Motor neuron (in vitro differentiated cells): ENCODE results near the gene ZFAND2A. TPM values are rescaled to one million over a fixed set of nuclear protein-coding genes. Genes with fewer than 3 reads are reported as not detected.

Source experiments
- ATAC-seq, 8 experiments: fragments of 200-7000 bp; cut with Tn5 transposase; replicated peaks in 6 of 8; 2 replicates each; pipeline ENCODE4 v1.8.0; 2021; ENCODE audit warnings: mild to moderate bottlenecking in 8 of 8, moderate library complexity in 8 of 8
- H3K27ac ChIP-seq, 2 donors: fragments of 250-450 bp; sonication (Bioruptor Pico); 2 replicates each; pipeline ENCODE4 v1.9.0; 2021; ENCODE audit warnings: antibody characterized with exemption in 2 of 2, mild to moderate bottlenecking in 2 of 2, moderate library complexity in 1 of 2
- H3K4me1 ChIP-seq, 2 donors: fragments of 250-450 bp; sonication (Bioruptor Pico); replicated peaks in 1 of 2; 2 replicates each; pipeline ENCODE4 v1.6.1; 2021; ENCODE audit warnings: antibody characterized with exemption in 2 of 2, mild to moderate bottlenecking in 2 of 2, moderate library complexity in 1 of 2
- H3K4me3 ChIP-seq, 5 donors: fragments of 250-450 bp; sonication (Bioruptor Pico); 2 replicates each; pipeline ENCODE4 v1.9.0; 2021; ENCODE audit warnings: antibody characterized with exemption in 5 of 5, mild to moderate bottlenecking in 5 of 5, moderate library complexity in 4 of 5
- WGBS, 10 experiments: fragments of 450-650 bp; shearing (Covaris generic); methylation state at CpG; one replicate each; pipeline ENCODE4 v1.0.0; 2022; 5-methylcytosine and 5-hydroxymethylcytosine counted together
- in situ Hi-C, 9 experiments: fragments of 400-800 bp; cut with MboI; loops; one replicate each; pipeline ENCODE4 v1.15.0; 2021; ENCODE audit warnings: low sequenced_read_pairs in 9 of 9, low pct_unique_long_range_greater_than_20kb in 2 of 9; ENCODE audit not compliant: unreplicated experiment in 9 of 9
- total RNA-seq, 8 experiments: library from RNA; unstranded; fragments of 300-600 nt; gene quantifications; 2 replicates each; pipeline versions ENCODE4 v1.2.3 to v1.2.4, GENCODE V29; 2022

The ZFAND2A gene
- total RNA-seq, 8 experiments from 2014 or later = 14.7 to 68.5 (median 41.3) TPM

DNA sequence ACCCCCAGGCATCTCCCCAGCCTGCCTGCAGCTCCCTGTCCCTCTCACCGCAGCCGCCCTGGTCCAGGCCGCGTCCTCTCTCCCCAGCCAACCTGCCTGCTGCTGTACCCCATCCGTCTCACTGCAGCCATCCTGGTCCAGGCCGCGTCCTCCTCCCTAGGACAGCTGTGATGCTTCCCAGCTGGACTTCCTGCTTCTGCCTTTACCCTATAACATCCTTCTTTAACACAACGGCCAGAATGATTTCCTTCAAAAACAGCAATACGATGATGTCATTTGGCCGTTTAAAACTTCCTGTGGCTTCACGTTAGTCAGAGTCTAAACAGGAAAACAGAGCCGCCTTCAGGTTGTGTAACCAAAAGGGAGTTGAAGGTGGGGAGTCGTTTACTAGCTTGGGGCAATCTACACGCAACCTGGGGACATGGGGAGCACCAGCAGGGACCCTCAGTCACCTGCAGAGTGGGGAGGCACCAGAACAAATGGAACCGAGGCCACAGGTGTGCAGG, 32.2 kb upstream of the ZFAND2A start:
- no peak for ATAC-seq
- Histone ChIP-seq H3K4me1 (no peaks in the 10 kb centered on the region), H3K27ac (no peak overlapping the region), H3K4me3 (no peak overlapping the region)
- in situ Hi-C loops = no loop called here
- WGBS, 10 experiments = 33 to 70% (median 40%) methylated on average over 3 to 11 of the region's 15 CpGs; no CpG with 5 or more reads in 3 of the 10 experiments

DNA sequence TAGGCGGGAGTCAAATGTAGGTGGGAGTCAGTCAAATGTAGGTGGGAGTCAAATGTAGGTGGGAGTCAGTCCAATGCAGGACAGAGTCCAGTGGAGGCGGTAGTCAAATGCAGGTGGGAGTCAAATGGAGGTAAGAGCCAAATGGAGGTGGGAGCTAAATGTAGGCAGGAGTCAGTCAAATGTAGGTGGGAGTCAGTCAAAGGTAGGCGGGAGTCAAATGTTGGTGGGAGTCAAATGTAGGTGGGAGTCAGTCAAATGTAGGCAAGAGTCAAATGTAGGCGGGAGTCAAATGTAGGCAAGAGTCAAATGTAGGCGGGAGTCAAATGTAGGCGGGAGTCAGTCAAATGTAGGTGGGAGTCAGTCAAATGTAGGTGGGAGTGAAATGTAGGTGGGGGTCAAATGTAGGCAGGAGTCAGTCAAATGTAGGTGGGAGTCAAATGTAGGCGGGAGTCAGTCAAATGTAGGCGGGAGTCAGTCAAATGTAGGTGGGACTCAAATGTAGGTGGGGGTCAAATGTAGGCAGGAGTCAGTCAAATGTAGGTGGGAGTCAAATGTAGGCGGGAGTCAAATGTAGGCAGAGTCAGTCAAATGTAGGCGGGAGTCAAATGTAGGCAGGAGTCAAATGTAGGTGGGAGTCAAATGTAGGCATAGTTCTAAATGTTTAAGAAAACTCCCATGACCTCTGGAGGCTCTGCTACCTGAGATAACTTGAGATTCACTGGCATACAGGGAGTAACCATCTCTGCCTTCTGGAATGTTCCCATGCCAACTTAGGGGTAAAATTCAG, 30.2 kb upstream of the ZFAND2A start:
- in situ Hi-C loops = no loop called here
- 57 to 93% (median 82%) methylated on average over 2 to 10 of the region's 10 CpGs for WGBS, 10 experiments

DNA sequence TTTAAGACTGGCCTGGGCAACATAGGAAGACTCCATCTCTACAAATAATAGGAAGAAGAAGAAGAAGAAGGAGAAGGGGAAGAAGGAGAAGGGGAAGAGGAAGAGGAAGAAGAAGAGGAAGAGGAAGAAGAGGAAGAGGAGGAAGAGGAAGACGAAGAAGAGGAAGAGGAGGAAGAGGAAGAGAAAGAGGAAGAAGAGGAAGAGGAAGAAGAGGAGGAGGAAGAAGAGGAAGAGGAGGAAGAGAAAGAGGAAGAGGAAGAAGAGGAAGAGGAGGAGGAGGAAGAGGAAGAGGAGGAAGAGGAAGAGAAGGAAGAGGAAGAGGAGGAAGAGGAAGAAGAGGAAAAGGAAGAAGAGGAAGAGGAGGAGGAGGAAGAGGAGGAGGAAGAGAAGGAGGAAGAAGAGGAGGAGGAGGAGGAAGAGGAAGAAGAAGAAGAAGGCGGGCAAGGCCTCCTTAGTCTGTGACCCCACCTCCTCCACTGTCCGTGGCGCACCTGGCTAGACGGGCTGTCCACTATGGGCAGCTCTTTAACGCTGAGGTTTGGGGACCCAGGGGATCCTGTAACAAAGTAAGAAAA, 28.8 kb upstream of the ZFAND2A start:
- no peak overlapping the region for H3K27ac ChIP-seq
- in situ Hi-C loops = no loop called here
- H3K4me1 ChIP-seq = no peaks in the 10 kb centered on the region
- no peak for ATAC-seq
- no peak overlapping the region for H3K4me3 ChIP-seq
- 57 to 100% (median 72%) methylated on average over 1 to 6 of the region's 6 CpGs; no CpG with 5 or more reads in 2 of the 10 experiments for WGBS, 10 experiments

More for the DNA sequence above, 30.2 kb upstream of the ZFAND2A start:
- no peaks in the 10 kb centered on the region for H3K4me1 ChIP-seq
- H3K27ac ChIP-seq = no peak overlapping the region
- ATAC-seq = no peak
- H3K4me3 ChIP-seq = no peak overlapping the region

DNA sequence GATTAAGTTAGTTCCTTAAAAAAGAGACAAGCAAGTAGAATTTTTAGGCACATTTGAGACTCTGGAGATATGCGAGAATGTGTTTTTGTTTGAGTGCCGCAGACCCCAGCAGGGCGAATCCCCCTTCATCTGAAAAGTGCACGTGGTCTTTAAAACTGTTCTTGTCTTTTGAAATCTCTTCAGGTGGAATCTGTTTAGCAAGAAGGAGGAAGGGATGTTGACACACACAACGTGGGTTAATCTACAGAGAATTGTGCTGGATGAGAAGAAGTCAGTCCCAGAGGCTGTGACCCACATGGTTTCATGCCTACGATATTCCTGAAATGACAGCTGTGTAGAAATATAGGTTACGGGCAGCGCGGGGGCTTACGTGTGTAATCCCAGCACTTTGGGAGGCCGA, 27.1 kb upstream of the ZFAND2A start:
- H3K4me1 ChIP-seq = no peaks in the 10 kb centered on the region
- WGBS, 10 experiments = 50 to 80% (median 70%) methylated on average over 2 to 11 of the region's 11 CpGs; no CpG with 5 or more reads in 4 of the 10 experiments
- H3K4me3 ChIP-seq = no peak overlapping the region
- in situ Hi-C loops = no loop called here
- no peak overlapping the region for H3K27ac ChIP-seq
- ATAC-seq = no peak

DNA sequence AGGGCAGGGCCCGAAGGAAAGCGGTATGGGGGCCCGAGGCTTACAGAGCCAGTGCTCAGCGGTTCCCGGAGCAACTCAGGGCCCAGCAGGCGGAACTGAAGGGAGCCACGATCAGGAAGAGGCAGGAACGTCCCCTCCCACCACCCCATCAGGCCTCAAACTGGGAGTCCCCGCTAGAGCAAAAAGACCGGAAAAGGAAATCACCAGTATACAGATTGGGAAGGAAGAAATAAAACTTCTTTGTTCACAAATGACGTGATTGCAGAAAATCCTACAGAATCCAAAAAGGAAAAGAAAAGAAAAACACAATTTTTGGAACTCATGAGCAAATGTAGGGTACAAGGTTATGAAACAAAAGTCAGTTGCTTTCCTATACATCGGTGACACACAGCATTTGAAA, 21.6 kb upstream of the ZFAND2A start:
- Histone ChIP-seq H3K4me1 (no peaks in the 10 kb centered on the region), H3K27ac (no peak overlapping the region), H3K4me3 (no peak overlapping the region)
- in situ Hi-C loops = no loop called here
- ATAC-seq = no peak
- WGBS, 10 experiments = 14 to 86% (median 50%) methylated on average over 1 to 6 of the region's 12 CpGs; no CpG with 5 or more reads in 2 of the 10 experiments

DNA sequence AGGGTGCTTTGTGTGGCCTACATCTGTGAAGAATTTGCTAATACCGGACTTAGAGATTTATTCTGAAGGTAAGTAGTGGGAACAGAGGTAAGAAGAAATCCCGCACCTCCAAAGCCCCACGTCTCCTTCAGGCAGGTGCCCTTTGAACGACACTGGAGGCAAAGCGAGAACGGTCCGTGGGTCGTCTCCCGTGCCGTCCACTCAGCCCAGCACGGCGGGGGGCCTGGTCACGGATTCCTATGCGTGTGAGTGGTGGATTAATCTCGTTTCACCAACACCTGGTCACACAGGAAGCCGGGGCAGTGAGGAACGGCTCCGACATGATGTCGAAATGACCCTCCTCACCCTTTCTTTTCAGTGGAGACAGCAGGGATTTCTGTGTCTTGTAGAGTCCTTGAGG, 21.0 kb upstream of the ZFAND2A start:
- H3K4me1 ChIP-seq = no peaks in the 10 kb centered on the region
- H3K27ac ChIP-seq = no peak overlapping the region
- H3K4me3 ChIP-seq = no peak overlapping the region
- in situ Hi-C loops = no loop called here
- no peak for ATAC-seq
- WGBS, 10 experiments = 0 to 80% (median 58%) methylated on average over 1 to 8 of the region's 19 CpGs; no CpG with 5 or more reads in 6 of the 10 experiments

DNA sequence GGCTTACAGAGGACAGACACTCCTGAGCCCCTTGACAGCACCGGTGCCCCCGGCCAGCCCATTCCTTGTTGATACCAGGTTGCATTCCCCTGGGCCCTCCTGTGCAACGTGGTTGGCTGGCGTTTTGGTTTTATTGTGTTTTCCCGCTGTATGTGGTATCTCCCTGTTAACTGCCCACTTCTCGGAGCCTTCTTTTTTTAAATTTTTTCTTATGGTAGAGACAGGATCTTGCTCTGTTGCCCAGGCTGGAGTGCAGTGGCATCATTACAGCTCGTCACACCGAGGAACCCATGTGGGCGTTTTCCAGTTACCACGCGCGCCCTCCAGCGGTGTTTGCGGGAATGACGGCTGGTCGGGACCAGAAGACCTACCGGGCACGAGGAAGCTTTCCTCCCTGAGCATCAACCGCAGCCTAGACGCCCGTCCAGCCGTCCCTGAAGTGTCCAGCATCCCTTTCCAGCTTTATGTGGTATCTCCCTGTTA, 16.9 kb upstream of the ZFAND2A start:
- Histone ChIP-seq H3K4me3 (no peak overlapping the region), H3K27ac (no peak overlapping the region), H3K4me1 (peaks cover 0 to 4% of the 10 kb centered on the region in 2 donors)
- in situ Hi-C loops = no loop called here
- ATAC-seq = peak in 3 of 8 experiments; percentile 73 to 80 (median 78)
- WGBS, 10 experiments = 12 to 100% (median 39%) methylated on average over 1 to 10 of the region's 22 CpGs; no CpG with 5 or more reads in 4 of the 10 experiments

DNA sequence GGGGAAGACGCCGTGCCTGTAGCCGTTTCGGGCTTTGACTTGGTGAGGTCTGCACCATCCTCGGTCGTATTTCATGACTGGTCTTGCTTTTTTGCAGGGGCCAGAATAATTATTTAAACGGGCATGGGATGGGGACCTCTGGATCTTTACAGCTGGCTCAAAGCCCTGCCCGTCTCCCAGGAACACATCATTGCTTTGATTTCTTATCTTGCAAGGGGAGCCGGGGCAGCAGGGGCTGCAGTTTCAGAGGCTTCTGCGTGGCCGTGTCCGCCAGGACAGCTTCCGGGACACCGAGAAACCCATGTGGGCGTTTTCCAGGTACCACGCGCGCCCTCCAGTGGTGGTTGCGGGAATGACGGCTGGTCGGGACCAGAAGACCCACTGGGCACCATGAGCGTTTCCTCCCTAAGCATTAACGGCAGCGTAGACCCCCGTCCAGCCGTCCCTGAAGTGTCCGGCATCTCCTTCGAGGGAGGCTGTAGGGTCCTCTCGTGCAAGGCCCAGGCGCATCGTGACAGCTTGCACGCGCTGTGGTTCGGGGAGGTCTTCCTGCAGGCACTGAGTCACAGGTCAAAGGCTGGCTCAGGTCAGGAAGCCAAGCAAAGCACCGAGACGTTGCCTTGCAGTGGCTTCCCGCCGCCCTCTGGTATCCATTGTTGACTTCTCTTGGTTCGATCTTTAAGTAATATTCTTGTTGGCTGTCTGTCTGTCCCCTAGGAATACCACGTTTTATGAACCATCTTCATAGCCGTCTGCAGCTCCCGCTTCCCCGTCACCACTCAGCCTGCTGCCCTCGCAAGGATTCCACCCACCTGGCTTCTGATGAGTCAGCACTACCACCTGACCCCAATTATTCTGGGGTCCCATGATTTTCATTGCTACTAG, 16.2 kb upstream of the ZFAND2A start:
- peak; percentile 72 to 95 (median 84) for ATAC-seq
- Histone ChIP-seq H3K27ac (peak overlapping the region in 1 of 2 donors; percentile 49), H3K4me1 (peaks cover 0 to 4% of the 10 kb centered on the region in 2 donors), H3K4me3 (no peak overlapping the region)
- in situ Hi-C loops = no loop called here
- 10 to 76% (median 48%) methylated on average over 1 to 19 of the region's 44 CpGs; no CpG with 5 or more reads in 3 of the 10 experiments for WGBS, 10 experiments

DNA sequence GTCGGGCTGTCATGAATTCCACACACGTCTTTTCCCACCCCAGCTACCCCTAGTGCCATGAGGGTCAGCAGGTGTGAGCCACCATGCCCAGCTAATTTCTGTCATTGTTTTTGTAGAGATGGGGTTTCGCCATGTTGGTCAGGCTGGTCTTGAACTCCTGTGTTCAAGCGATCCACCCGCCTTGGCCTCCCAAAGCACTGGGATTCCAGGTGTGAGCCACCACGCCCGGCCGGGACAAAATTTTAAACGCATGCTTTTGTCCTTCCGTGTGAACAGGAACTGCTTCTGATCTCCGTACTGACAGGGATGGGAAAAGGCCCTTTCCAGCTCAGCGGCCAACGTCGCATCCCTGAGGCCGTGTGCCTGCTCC, 15.6 kb upstream of the ZFAND2A start:
- 80 to 95% (median 88%) methylated on average over 2 to 6 of the region's 15 CpGs; no CpG with 5 or more reads in 5 of the 10 experiments for WGBS, 10 experiments
- H3K4me3 ChIP-seq = no peak overlapping the region
- peak overlapping the region in 1 of 2 donors; percentile 49 for H3K27ac ChIP-seq
- H3K4me1 ChIP-seq = peaks cover 0 to 4% of the 10 kb centered on the region in 2 donors
- ATAC-seq = no peak
- in situ Hi-C loops = no loop called here

DNA sequence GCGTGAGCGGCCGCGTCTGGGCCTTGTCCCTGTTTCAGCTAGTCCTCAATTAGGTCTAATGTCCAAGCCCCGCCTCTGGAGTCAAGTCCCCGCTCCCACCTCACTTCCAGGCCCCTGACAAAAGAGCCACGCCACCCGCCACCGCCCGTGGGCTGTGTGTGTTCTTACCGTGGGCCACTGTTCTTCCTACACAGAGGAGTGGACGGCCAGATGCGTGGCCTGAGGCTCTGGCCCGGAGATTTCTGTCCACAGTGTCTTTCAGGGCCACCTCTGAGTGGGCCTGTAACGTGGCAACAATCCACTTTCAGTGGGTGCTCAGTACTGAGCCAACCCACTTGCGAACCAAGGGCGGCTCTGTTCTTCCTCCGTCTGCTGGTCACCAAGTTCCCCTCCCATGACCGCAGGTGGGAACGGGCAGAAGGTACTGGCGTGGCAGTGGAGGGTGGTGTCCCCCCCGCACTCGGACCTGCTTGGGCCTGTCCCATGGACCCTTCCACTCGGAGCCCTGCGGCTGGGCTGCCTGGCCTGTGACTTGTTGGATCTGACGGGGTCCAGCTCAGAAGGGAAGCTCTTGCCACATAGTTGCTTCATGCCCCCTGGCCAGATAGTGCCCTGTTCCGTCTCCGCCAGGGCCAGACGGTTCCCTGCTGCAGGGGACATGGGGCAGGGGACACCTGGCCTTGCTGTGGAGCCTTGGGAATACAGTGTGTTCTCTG, 15.0 kb upstream of the ZFAND2A start:
- Histone ChIP-seq H3K4me1 (peaks cover 0 to 4% of the 10 kb centered on the region in 2 donors), H3K27ac (no peak overlapping the region), H3K4me3 (no peak overlapping the region)
- no peak for ATAC-seq
- 87 to 100% (median 92%) methylated on average over 2 to 12 of the region's 29 CpGs; no CpG with 5 or more reads in 6 of the 10 experiments for WGBS, 10 experiments
- in situ Hi-C loops = loop anchor here in 2 of 9 experiments (25.0 kb wide), 1 partner anchor 188 kb away; the partner anchor contains the start of genes COX19 (in 2 of the 2) and CYP2W1 (in 2 of the 2)

DNA sequence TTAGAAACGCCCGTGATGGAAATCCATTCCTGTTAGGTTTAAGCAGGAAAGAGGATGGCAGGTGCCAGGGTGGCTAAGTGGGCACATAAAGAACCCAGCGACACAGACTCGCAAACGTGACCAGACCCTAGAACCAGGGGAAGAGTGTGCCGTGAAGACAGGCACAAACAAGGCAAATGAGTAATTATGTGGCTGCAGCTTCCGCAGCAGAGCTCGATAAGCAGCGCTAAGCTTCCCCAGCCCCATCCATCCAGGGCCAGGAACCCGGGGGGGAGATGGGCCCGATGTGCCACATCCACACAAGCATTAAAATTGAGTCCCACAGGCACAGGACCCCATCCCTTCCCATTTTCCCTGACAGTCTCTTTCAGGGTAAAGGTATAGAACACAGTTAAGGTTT, 14.0 kb upstream of the ZFAND2A start:
- Histone ChIP-seq H3K4me1 (peaks cover 0 to 4% of the 10 kb centered on the region in 2 donors), H3K27ac (no peak overlapping the region), H3K4me3 (no peak overlapping the region)
- ATAC-seq = no peak
- 83 to 89% methylated on average over 2 to 4 of the region's 11 CpGs; no CpG with 5 or more reads in 8 of the 10 experiments for WGBS, 10 experiments
- in situ Hi-C loops = loop anchor here in 2 of 9 experiments (25.0 kb wide), 1 partner anchor 187 kb away; the partner anchor contains the start of genes COX19 (in 2 of the 2) and CYP2W1 (in 2 of the 2)
